Osteocyte (in vitro differentiated cells): ENCODE measurements around the gene KATNIP. TPM values are rescaled to one million over a fixed set of nuclear protein-coding genes. Genes with fewer than 3 reads are reported as not detected.

Experiments used
- DNase-seq: peaks from one replicate; pipeline ENCODE4 v3.0.0; 2021; ENCODE audit warnings: mixed read lengths; ENCODE audit not compliant: unreplicated experiment; ENCODE audit errors: extremely low spot score
- H3K27ac Mint-ChIP-seq: one replicate; pipeline ENCODE4 v1.8.0; 2021; ENCODE audit warnings: mild to moderate bottlenecking, mixed read lengths; ENCODE audit not compliant: unreplicated experiment
- H3K27me3 Mint-ChIP-seq: one replicate; pipeline ENCODE4 v1.8.0; 2021; ENCODE audit warnings: mixed read lengths; ENCODE audit not compliant: unreplicated experiment
- H3K36me3 Mint-ChIP-seq: one replicate; pipeline ENCODE4 v1.8.0; 2021; ENCODE audit warnings: mixed read lengths; ENCODE audit not compliant: unreplicated experiment
- H3K4me1 Mint-ChIP-seq: one replicate; pipeline ENCODE4 v1.8.0; 2021; ENCODE audit warnings: mixed read lengths; ENCODE audit not compliant: unreplicated experiment
- H3K4me3 Mint-ChIP-seq: one replicate; pipeline ENCODE4 v1.8.0; 2021; ENCODE audit warnings: mild to moderate bottlenecking, moderate library complexity, mixed read lengths; ENCODE audit not compliant: unreplicated experiment
- H3K9me3 Mint-ChIP-seq: one replicate; pipeline ENCODE4 v1.8.0; 2021; ENCODE audit warnings: mixed read lengths; ENCODE audit not compliant: unreplicated experiment
- total RNA-seq: library from RNA; stranded (reverse); gene quantifications from 2 replicates; pipeline ENCODE4 v1.2.1, GENCODE V29; 2021
- TF ChIP-seq, protein P1 (sequence below): fragments of 200-600 bp; sonication (generic); IDR thresholded peaks from 2 replicates; pipeline ENCODE4 v1.5.0; 2021; ENCODE audit warnings: antibody characterized with exemption, mild to moderate bottlenecking, moderate library complexity

KATNIP gene
- total RNA-seq, 1 donor from 2014 or later, result 30.0 TPM

- H3K9me3 Mint-ChIP-seq, result no peaks in the 10 kb centered on the region
- no peaks in the 10 kb centered on the region for H3K4me1 Mint-ChIP-seq
- no peak overlapping the region for H3K4me3 Mint-ChIP-seq
These were observed 49.7 kb downstream of the KATNIP start for GRCh38 chr16:27599606-27600005.

More at GRCh38 chr16:27599606-27600005, 49.7 kb downstream of the KATNIP start:
- TF ChIP-seq, protein P1, sequence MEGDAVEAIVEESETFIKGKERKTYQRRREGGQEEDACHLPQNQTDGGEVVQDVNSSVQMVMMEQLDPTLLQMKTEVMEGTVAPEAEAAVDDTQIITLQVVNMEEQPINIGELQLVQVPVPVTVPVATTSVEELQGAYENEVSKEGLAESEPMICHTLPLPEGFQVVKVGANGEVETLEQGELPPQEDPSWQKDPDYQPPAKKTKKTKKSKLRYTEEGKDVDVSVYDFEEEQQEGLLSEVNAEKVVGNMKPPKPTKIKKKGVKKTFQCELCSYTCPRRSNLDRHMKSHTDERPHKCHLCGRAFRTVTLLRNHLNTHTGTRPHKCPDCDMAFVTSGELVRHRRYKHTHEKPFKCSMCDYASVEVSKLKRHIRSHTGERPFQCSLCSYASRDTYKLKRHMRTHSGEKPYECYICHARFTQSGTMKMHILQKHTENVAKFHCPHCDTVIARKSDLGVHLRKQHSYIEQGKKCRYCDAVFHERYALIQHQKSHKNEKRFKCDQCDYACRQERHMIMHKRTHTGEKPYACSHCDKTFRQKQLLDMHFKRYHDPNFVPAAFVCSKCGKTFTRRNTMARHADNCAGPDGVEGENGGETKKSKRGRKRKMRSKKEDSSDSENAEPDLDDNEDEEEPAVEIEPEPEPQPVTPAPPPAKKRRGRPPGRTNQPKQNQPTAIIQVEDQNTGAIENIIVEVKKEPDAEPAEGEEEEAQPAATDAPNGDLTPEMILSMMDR, result no peak
- no peak for DNase-seq
- H3K36me3 Mint-ChIP-seq, result peaks cover 3% of the 10 kb centered on the region
- no peaks in the 10 kb centered on the region for H3K27me3 Mint-ChIP-seq
- no peak overlapping the region for H3K27ac Mint-ChIP-seq

Other genes starting within 250 kb of the KATNIP start
- 34.5 and 35.9 TPM in 2 replicates for gene IL4R, start 236.2 kb upstream of the KATNIP start, total RNA-seq
- gene IL21R, start 148.0 kb upstream of the KATNIP start, total RNA-seq, result 0.34 and 0.40 TPM in 2 replicates
- gene GTF3C1, start 231 bp upstream of the KATNIP start, total RNA-seq, result 90.4 and 92.3 TPM in 2 replicates